Measurements from ENCODE around the gene SLC30A5.
"Not testable (repeated sequence)": the region's sequence is repeated elsewhere in the genome, so short reads cannot be mapped to it uniquely, and the experiment has no call there.

The SLC30A5 gene

DNA sequence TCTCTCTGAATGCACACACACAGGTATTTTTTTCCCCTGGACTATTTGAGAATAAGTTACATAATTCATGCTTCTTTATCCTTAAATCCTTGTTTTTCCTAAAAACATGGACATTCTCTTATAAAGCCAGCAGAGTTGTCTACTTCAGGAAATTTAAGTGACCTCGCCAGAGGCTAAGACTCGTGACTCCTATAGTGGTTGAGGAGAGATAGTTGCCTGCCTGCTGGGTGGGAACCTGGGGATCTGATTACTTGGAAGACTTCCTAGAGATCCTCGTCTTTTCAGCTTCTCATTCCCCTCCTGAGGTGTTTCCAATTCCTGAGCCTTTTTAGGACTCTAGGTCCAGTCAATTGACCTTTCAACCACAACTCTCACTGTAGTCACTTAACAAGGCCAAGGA, 5.5 kb downstream of the SLC30A5 start:
- DNase-seq (ENCODE audit: extremely low spot score, insufficient read length, low read depth) = no peak
- no peak for FAIRE-seq

- no peak for FAIRE-seq
- DNase-seq (ENCODE audit: extremely low spot score, insufficient read length, low read depth) = no peak
Measured at GRCh38 chr5:69103521-69103920, 9.7 kb downstream of the SLC30A5 start.

- FAIRE-seq = peak; percentile 36
- no peak for DNase-seq (ENCODE audit: extremely low spot score, insufficient read length, low read depth)
Measured at GRCh38 chr5:69105996-69106906, 12.4 kb downstream of the SLC30A5 start.

GRCh38 chr5:69108367-69108766, 14.6 kb downstream of the SLC30A5 start:
- DNase-seq (ENCODE audit: extremely low spot score, insufficient read length, low read depth); FAIRE-seq: not testable (repeated sequence)

GRCh38 chr5:69113851-69114250, 20.0 kb downstream of the SLC30A5 start:
- peak; percentile 24 for FAIRE-seq
- DNase-seq (ENCODE audit: extremely low spot score, insufficient read length, low read depth) = no peak

DNA sequence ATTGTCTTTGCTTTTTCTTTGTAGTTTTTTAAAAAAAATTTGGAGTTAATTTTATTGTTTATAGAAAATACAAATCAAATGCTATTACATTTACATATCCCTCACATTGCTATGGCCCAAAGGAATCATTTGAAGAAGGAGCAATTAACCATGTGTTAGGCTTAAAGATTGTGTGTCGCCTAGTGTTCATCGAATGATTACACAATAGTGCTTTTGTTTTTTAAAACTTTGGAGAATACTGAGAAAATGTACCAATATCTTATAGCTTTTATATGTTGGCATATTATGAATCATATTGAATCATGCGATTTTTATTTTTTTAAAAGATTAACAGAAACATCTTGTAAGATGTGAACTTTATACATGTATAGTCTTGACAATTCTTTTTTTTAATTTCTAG, 21.7 kb downstream of the SLC30A5 start:
- FAIRE-seq = no peak

DNA sequence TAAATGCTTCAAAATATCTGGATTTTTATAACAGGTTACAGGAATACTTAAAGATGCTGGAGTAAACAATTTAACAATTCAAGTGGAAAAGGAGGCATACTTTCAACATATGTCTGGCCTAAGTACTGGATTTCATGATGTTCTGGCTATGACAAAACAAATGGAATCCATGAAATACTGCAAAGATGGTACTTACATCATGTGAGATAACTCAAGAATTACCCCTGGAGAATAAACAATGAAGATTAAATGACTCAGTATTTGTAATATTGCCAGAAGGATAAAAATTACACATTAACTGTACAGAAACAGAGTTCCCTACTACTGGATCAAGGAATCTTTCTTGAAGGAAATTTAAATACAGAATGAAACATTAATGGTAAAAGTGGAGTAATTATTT, 35.6 kb downstream of the SLC30A5 start:
- DNase-seq (ENCODE audit: extremely low spot score, insufficient read length, low read depth) (no peak), FAIRE-seq (no peak)

More for the DNA sequence above, 21.7 kb downstream of the SLC30A5 start:
- no peak for DNase-seq (ENCODE audit: extremely low spot score, insufficient read length, low read depth)

GRCh38 chr5:69130241-69130640, 36.4 kb downstream of the SLC30A5 start:
- FAIRE-seq (no peak), DNase-seq (ENCODE audit: extremely low spot score, insufficient read length, low read depth) (no peak)

- FAIRE-seq (no peak), DNase-seq (ENCODE audit: extremely low spot score, insufficient read length, low read depth) (no peak)
Measured at GRCh38 chr5:69131304-69131703, 37.5 kb downstream of the SLC30A5 start.

- no peak for FAIRE-seq
- no peak for DNase-seq (ENCODE audit: extremely low spot score, insufficient read length, low read depth)
Measured at GRCh38 chr5:69134126-69134525, 40.3 kb downstream of the SLC30A5 start.

DNA sequence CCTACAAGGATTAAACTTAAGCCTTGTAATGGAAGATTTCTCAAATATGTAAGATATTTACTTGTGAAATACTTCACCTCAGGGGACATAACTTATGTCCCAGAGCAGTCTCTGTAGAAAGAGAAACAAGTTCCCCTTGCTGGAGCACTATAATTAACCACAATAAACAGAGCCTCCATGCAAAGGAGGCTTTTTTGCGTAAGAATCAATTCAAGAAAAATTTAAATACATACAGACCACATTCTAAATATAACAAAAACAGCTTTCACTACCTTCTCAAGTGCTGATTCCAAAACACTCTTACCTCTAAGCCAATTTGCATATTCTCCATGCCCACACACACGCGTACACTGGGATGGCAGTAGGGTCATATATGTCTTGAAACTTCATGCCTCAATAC, 42.5 kb downstream of the SLC30A5 start:
- FAIRE-seq (peak; percentile 33), DNase-seq (ENCODE audit: extremely low spot score, insufficient read length, low read depth) (peak; percentile 5)

GRCh38 chr5:69137208-69137607, 43.4 kb downstream of the SLC30A5 start:
- not testable (repeated sequence) for DNase-seq (ENCODE audit: extremely low spot score, insufficient read length, low read depth); FAIRE-seq

- FAIRE-seq = no peak
- DNase-seq (ENCODE audit: extremely low spot score, insufficient read length, low read depth) = no peak
Measured at GRCh38 chr5:69137807-69138206, 44.0 kb downstream of the SLC30A5 start.

DNA sequence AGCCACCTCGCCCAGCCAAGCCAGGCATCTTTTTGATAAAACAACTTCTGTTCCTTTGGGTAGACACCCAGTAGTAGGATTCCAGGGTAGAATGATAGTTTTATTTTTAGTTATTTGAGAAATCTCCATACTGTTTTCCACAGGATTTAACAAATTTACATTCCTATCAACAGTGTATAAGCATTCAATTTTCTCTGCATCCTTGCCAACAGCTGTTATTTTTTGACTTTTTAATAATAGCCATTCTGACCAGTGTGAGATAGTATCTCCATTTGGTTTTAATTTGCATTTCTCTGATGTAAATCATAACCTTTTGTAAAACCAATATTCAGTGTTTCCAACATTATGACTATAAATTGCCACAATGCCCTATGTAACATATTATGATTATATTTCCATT, 45.0 kb downstream of the SLC30A5 start:
- DNase-seq (ENCODE audit: extremely low spot score, insufficient read length, low read depth) = no peak
- FAIRE-seq = no peak

- not testable (repeated sequence) for FAIRE-seq; DNase-seq (ENCODE audit: extremely low spot score, insufficient read length, low read depth)
Measured at GRCh38 chr5:69140239-69140638, 46.4 kb downstream of the SLC30A5 start.

DNA sequence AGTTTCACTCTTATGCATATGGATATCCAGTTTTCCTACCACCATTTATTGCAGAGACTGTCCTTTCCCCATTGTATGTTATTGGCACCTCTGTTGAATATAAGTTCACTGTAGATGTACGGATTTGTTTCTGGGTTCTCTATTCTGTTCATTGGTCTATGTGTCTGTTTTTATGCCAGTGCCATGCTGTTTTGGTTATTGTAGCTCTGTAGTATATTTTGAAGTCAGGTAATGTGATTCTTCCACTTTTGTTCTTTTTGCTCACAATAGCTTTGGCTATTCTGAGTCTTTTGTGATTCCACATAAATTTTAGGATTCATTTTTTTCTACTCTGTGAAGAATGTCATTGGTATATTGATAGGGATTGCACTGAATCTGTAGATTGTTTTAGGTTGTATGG, 47.0 kb downstream of the SLC30A5 start:
- no peak for FAIRE-seq
- DNase-seq (ENCODE audit: extremely low spot score, insufficient read length, low read depth) = no peak

DNA sequence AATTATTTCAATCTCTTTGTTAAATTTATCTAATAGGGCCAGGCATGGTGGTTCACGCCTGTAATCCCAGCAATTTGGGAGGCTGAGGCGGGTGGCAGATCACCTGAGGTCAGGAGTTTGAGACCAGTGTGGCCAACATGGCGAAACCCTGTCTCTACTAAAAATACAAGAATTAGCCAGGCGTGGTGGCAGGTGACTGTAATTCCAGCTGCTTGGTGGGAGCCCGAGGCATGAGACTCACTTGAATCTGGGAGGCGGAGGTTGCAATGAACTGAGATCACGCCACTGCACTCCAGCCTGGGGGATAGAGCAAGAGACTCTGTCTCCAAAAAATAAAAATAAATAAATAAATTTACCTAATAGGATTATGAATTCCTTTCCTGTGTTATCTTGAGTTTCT, 54.8 kb downstream of the SLC30A5 start:
- FAIRE-seq; DNase-seq (ENCODE audit: extremely low spot score, insufficient read length, low read depth): not testable (repeated sequence)

DNA sequence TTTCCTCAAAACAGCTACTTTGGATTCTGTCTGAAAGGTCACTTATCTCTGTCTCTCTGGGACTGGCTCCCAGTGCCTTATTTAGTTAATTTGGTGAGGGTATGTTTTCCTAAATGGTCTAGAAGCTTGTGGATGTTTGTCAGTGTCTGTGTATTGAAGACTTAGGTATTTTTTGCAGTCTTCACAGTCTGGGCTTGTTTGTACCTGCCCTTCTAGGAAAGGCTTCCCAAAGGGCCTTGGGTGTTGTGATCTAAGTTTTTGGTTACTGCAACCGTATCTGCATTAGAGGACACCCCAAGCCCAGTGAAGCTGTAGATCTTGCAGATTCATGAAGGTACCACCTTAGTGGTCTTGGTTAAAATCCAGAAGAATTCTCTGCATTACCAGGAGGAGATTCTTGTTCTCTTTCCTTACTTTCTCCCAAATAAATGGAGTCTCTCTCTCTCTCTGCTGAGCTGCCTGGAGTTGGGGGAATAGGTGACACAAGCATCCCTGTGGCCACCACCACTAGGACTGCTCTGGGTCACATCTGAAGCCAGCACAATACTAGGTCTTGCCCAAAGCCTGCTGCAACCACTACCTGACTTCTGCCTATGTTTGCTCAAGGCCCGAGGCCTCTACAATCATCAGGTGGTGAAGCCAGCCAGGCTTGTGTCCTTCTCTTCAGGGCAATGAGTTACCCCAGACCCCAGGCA, 55.3 kb downstream of the SLC30A5 start:
- no peak for DNase-seq (ENCODE audit: extremely low spot score, insufficient read length, low read depth)
- FAIRE-seq = no peak

DNA sequence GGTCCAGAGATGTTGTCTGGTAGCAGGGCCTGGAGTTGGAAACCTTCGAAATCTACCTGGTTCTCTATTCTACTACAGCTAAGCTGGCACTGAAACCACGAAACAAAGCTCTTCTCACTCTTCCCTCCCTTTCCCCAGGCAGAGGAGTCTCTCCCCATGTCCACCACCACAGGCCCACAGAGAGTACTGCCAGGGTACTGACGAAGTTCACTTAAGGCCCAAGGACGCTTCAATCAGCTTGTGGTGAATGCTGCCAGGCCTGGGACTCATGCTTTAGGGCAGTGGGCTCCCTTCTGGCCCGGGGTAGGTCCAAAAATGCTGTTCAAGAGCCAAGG, 55.8 kb downstream of the SLC30A5 start:
- DNase-seq (ENCODE audit: extremely low spot score, insufficient read length, low read depth) (no peak), FAIRE-seq (no peak)

DNA sequence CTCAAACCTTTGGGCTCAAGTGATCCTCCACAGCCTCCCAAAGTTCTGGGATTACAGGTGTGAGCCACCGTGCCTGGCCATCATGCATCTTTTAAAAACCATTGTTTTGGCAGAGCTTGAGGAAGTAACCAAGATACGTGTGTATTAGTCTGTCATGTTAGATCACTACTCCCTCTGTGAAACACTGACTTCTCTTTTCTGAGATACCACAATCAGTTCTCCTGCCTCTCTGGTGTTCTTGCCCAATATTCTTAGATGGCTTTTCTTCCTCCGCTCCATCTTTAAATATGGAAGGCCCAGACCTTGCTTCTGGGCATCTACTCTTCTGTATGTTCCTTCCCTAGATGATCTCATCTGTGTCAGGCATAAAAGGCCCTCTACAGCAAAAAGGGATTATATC, 58.9 kb downstream of the SLC30A5 start:
- no peak for DNase-seq (ENCODE audit: extremely low spot score, insufficient read length, low read depth)
- no peak for FAIRE-seq

DNA sequence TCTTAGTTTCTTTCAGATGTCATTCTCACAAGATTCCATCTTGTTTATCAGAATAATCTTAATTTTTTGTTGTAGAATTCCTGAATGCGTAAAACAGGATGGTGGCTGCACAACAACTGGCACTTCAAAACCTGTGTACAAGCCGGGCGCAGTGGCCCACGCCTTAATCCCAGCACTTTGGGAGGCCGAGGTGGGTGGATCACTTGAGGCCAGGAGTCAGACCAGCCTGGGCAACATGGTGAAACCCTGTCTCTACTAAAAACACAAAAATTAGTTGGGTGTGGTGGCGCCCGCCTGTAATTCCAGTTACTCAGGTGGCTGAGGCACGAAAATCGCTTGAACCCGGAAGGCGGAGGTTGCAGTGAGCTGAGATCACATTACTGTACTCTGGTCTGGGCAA, 62.6 kb downstream of the SLC30A5 start:
- no peak for FAIRE-seq

More for the DNA sequence above, 62.6 kb downstream of the SLC30A5 start:
- no peak for DNase-seq (ENCODE audit: extremely low spot score, insufficient read length, low read depth)
